Upper lobe of right lung (tissue), 1 donor: Measurements from ENCODE around the gene RAD18. TPM values are rescaled to one million over a fixed set of nuclear protein-coding genes. Genes with fewer than 3 reads are reported as not detected.

Experiments used
- ATAC-seq: fragments of 200-7000 bp; cut with Tn5 transposase; one replicate; pipeline ENCODE4 v1.9.1; 2020; ENCODE audit warnings: mild to moderate bottlenecking, moderate library complexity
- DNase-seq: peaks from one replicate; pipeline ENCODE4 v3.0.0-alpha.2; 2020
- H3K27ac ChIP-seq: fragments of 200-600 bp; one replicate; pipeline ENCODE4 v1.8.0; 2022
- H3K27me3 ChIP-seq: fragments of 200-600 bp; one replicate; pipeline ENCODE4 v1.8.0; 2022; ENCODE audit warnings: mild to moderate bottlenecking
- H3K36me3 ChIP-seq: fragments of 200-600 bp; one replicate; pipeline ENCODE4 v1.8.0; 2022
- H3K4me1 ChIP-seq: fragments of 200-600 bp; one replicate; pipeline ENCODE4 v1.8.0; 2022
- H3K4me3 ChIP-seq: fragments of 200-600 bp; one replicate; pipeline ENCODE4 v1.8.0; 2022; ENCODE audit warnings: mild to moderate bottlenecking
- H3K9me3 ChIP-seq: fragments of 200-600 bp; one replicate; pipeline ENCODE4 v1.8.0; 2022
- CTCF ChIP-seq: fragments of 200-600 bp; IDR thresholded peaks from one replicate; pipeline ENCODE4 v1.8.0; 2022; ENCODE audit warnings: antibody characterized with exemption
- intact Hi-C: fragments of 100-400 bp; cut with DNase I; formaldehyde crosslinking; loops from one replicate; pipeline ENCODE4 v1.11.0; 2022
- total RNA-seq: library from RNA; stranded (reverse); fragmentation: NEBNext Ultra II Directional; extraction: Animal tissue kit (Norgen Biotek cat#: 25700); gene quantifications from one replicate; pipeline ENCODE4 v1.2.1, GENCODE V29; 2021
- donor health status: DM: no; HTN: yes; CAD: no; lungs with severe emphysema.

RAD18 gene
- total RNA-seq, 1 donor from 2014 or later = 15.0 TPM

GRCh38 chr3:8838765-8839423 is 124.4 kb downstream of the RAD18 start:
- DNase-seq = no peak
- ATAC-seq = no peak
- H3K4me1 ChIP-seq = no peaks in the 10 kb centered on the region
- H3K36me3 ChIP-seq = no peaks in the 10 kb centered on the region
- no peak for TF ChIP-seq CTCF
- intact Hi-C loops = no loop called here
- H3K27ac ChIP-seq = no peak overlapping the region
- no peak overlapping the region for H3K4me3 ChIP-seq
- H3K27me3 ChIP-seq = no peaks in the 10 kb centered on the region
- H3K9me3 ChIP-seq = no peaks in the 10 kb centered on the region

DNA sequence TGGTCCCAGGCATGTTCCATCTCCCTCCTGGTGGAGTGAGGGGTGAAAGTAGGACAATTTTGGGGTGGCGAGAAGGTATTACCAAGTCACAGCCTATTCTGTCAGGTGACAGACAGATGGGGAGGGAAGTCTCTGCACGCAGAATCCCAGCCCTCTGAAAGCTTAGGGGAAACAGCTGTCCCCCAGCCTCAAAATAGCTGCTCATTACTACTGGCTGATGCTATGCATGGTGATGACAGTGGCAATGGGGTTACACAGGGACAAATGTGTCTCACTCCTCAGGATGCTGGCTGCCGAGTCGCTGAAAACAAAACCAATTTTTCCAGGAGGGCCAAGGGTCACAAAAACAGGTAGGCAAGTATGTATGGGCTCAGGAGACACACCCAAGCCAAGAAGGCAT is 125.0 kb downstream of the RAD18 start:
- H3K36me3 ChIP-seq = no peaks in the 10 kb centered on the region
- no peak overlapping the region for H3K4me3 ChIP-seq
- intact Hi-C loops = no loop called here
- no peaks in the 10 kb centered on the region for H3K9me3 ChIP-seq
- no peak for ATAC-seq
- no peak overlapping the region for H3K27ac ChIP-seq
- H3K27me3 ChIP-seq = no peaks in the 10 kb centered on the region
- H3K4me1 ChIP-seq = no peaks in the 10 kb centered on the region
- no peak for DNase-seq
- no peak for TF ChIP-seq CTCF

- H3K36me3 ChIP-seq = no peaks in the 10 kb centered on the region
- DNase-seq = no peak
- H3K4me1 ChIP-seq = no peaks in the 10 kb centered on the region
- H3K27me3 ChIP-seq = no peaks in the 10 kb centered on the region
- no peak overlapping the region for H3K27ac ChIP-seq
- H3K4me3 ChIP-seq = no peak overlapping the region
- intact Hi-C loops = no loop called here
- TF ChIP-seq CTCF = no peak
- no peak for ATAC-seq
- no peaks in the 10 kb centered on the region for H3K9me3 ChIP-seq
Measured at GRCh38 chr3:8837162-8837561, 126.1 kb downstream of the RAD18 start.

- no peak for ATAC-seq
- Histone ChIP-seq H3K36me3 (no peaks in the 10 kb centered on the region), H3K4me3 (no peak overlapping the region), H3K27me3 (no peaks in the 10 kb centered on the region), H3K9me3 (no peaks in the 10 kb centered on the region), H3K4me1 (no peaks in the 10 kb centered on the region), H3K27ac (no peak overlapping the region)
- no peak for DNase-seq
- intact Hi-C loops = no loop called here
- no peak for TF ChIP-seq CTCF
Measured at GRCh38 chr3:8836096-8836495, 127.2 kb downstream of the RAD18 start.

GRCh38 chr3:8835385-8835784 is 127.9 kb downstream of the RAD18 start:
- no peak for DNase-seq
- H3K4me3 ChIP-seq = no peak overlapping the region
- H3K27ac ChIP-seq = no peak overlapping the region
- H3K27me3 ChIP-seq = no peaks in the 10 kb centered on the region
- ATAC-seq = no peak
- no peaks in the 10 kb centered on the region for H3K36me3 ChIP-seq
- no peak for TF ChIP-seq CTCF
- intact Hi-C loops = no loop called here
- H3K4me1 ChIP-seq = no peaks in the 10 kb centered on the region
- H3K9me3 ChIP-seq = no peaks in the 10 kb centered on the region

DNA sequence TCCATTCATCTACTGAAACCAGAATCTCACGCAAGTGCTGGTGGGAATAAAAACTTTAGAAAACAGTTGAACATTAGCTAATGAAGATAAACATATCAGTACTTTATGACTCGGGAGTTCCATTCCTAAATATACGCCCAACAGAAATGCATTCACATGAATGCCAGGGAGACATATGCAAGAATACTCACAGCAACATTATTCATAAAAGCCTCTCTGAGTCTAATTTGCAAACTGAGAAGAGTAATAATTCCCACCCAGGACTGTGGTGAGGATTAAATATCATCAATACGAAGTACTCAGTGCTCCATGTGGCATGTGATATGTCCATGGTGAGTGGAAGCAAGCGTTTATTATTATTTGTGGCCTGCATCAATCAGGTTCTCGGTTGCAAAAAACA is 128.3 kb downstream of the RAD18 start:
- no peak overlapping the region for H3K27ac ChIP-seq
- DNase-seq (no peak), ATAC-seq (no peak)
- no peaks in the 10 kb centered on the region for H3K4me1 ChIP-seq
- H3K27me3 ChIP-seq = no peaks in the 10 kb centered on the region
- no peaks in the 10 kb centered on the region for H3K36me3 ChIP-seq
- no peak for TF ChIP-seq CTCF
- no peaks in the 10 kb centered on the region for H3K9me3 ChIP-seq
- intact Hi-C loops = no loop called here
- no peak overlapping the region for H3K4me3 ChIP-seq
